NCI-H146 (cell line): ENCODE measurements around the gene SUOX.
"Not testable (repeated sequence)": the region's sequence is repeated elsewhere in the genome, so short reads cannot be mapped to it uniquely, and the experiment has no call there.

ENCODE experiments used
- DNase-seq: peaks from one replicate; lab custom pipeline; 2025; lab: John Stamatoyannopoulos, UW

The SUOX gene

GRCh38 chr12:55996715-55997534, at the start of gene SUOX:
SUOX (plus strand) TSS chr12:55997276; CDS start chr12:56002222, 4,946 bp downstream.
- peak; percentile 98 for DNase-seq

GRCh38 chr12:55955344-55955743, 41.7 kb upstream of the SUOX start:
- no peak for DNase-seq

- no peak for DNase-seq
Measured at GRCh38 chr12:55955800-55956508, 41.1 kb upstream of the SUOX start.

- DNase-seq = no peak
Measured at GRCh38 chr12:55957106-55957859, 39.8 kb upstream of the SUOX start.

- DNase-seq = no peak
Measured at GRCh38 chr12:55963760-55964159, 33.3 kb upstream of the SUOX start.

- DNase-seq = no peak
Measured at GRCh38 chr12:55965240-55965639, 31.8 kb upstream of the SUOX start.

GRCh38 chr12:55965941-55966407, 31.1 kb upstream of the SUOX start, which contains the start of gene PMEL:
PMEL (minus strand) TSS chr12:55966042; CDS start chr12:55966011, 31 bp downstream.
- DNase-seq = no peak

GRCh38 chr12:55966408-55967281, 30.4 kb upstream of the SUOX start, which contains the start of gene CDK2:
CDK2 (plus strand) TSS chr12:55966830; CDS start chr12:55967009, 179 bp downstream.
- peak; percentile 87 for DNase-seq

GRCh38 chr12:55969356-55969755, 27.7 kb upstream of the SUOX start:
- DNase-seq = no peak

- no peak for DNase-seq
Measured at GRCh38 chr12:55970775-55971174, 26.3 kb upstream of the SUOX start.

GRCh38 chr12:55972042-55972441, 25.0 kb upstream of the SUOX start:
- DNase-seq = no peak

GRCh38 chr12:55972456-55972855, 24.6 kb upstream of the SUOX start:
- DNase-seq = no peak

- DNase-seq = peak; percentile 38
Measured at GRCh38 chr12:55972911-55973598, 24.0 kb upstream of the SUOX start.

GRCh38 chr12:55973599-55974307, 23.3 kb upstream of the SUOX start, which contains the start of gene RAB5B:
RAB5B (plus strand) TSS chr12:55974078; CDS start chr12:55986961, 12,883 bp downstream.
- DNase-seq = peak; percentile 100

- peak; percentile 78 for DNase-seq
Measured at GRCh38 chr12:55974308-55974730, 22.8 kb upstream of the SUOX start.

GRCh38 chr12:55978393-55978792, 18.7 kb upstream of the SUOX start:
- DNase-seq = no peak

- no peak for DNase-seq
Measured at GRCh38 chr12:55979069-55979468, 18.0 kb upstream of the SUOX start.

GRCh38 chr12:55981882-55982281, 15.2 kb upstream of the SUOX start:
- not testable (repeated sequence) for DNase-seq

- DNase-seq = no peak
Measured at GRCh38 chr12:55982319-55982936, 14.6 kb upstream of the SUOX start.
